ENCODE results near the gene CPN2.

CPN2 gene

GRCh38 chr3:194322678-194323211, 28.4 kb downstream of the CPN2 start:
- ATAC-seq: peak; percentile 64
- no peak for TF ChIP-seq TOX (CRISPR knock-in tag; IDR thresholded peaks at IDR 0.05; ENCODE audit: borderline replicate concordance)
- no peak for TF ChIP-seq OSR1 (CRISPR knock-in tag; IDR thresholded peaks at IDR 0.05)
- TF ChIP-seq ZNF70 (CRISPR knock-in tag; IDR thresholded peaks at IDR 0.05): no peak
- TF ChIP-seq TCF4 (CRISPR knock-in tag; IDR thresholded peaks at IDR 0.05; ENCODE audit: borderline replicate concordance): no peak
- no peak for TF ChIP-seq GLIS3 (CRISPR knock-in tag; IDR thresholded peaks at IDR 0.05)
- no peak for TF ChIP-seq RARB (CRISPR knock-in tag; IDR thresholded peaks at IDR 0.05)
- TF ChIP-seq PATZ1 (CRISPR knock-in tag; IDR thresholded peaks at IDR 0.05; ENCODE audit: borderline replicate concordance): no peak
- no peak for TF ChIP-seq SNAI2 (CRISPR knock-in tag; IDR thresholded peaks at IDR 0.05)
- no peak for TF ChIP-seq CSRNP3 (CRISPR knock-in tag; IDR thresholded peaks at IDR 0.05)
- TF ChIP-seq ARNTL (CRISPR knock-in tag; IDR thresholded peaks at IDR 0.05; ENCODE audit: borderline replicate concordance, low read depth): no peak
- TF ChIP-seq ZFP30 (CRISPR knock-in tag; IDR thresholded peaks at IDR 0.05): no peak
- TF ChIP-seq TSHZ2 (CRISPR knock-in tag; IDR thresholded peaks at IDR 0.05): no peak
- no peak for TF ChIP-seq CREB5 (CRISPR knock-in tag; IDR thresholded peaks at IDR 0.05; ENCODE audit: low read depth)
- no peak for TF ChIP-seq ZC3H10 (CRISPR knock-in tag; IDR thresholded peaks at IDR 0.05)
- no peak for TF ChIP-seq ZNF8 (CRISPR knock-in tag; IDR thresholded peaks at IDR 0.05)
- no peak for TF ChIP-seq ESRRG (CRISPR knock-in tag; IDR thresholded peaks at IDR 0.05)
- no peak for TF ChIP-seq ZFP3 (CRISPR knock-in tag; IDR thresholded peaks at IDR 0.05)
- no peak for TF ChIP-seq BACH2 (CRISPR knock-in tag; IDR thresholded peaks at IDR 0.05; ENCODE audit: borderline replicate concordance)
- TF ChIP-seq CSDC2 (CRISPR knock-in tag; IDR thresholded peaks at IDR 0.05): no peak
- no peak for TF ChIP-seq ZNF565 (CRISPR knock-in tag; conservative IDR thresholded peaks at IDR 0.05; ENCODE audit: low read depth)

- no peak for ATAC-seq
- TF ChIP-seq ZC3H10 (CRISPR knock-in tag; IDR thresholded peaks at IDR 0.05): no peak
- no peak for TF ChIP-seq ZNF8 (CRISPR knock-in tag; IDR thresholded peaks at IDR 0.05)
- no peak for TF ChIP-seq ZNF70 (CRISPR knock-in tag; IDR thresholded peaks at IDR 0.05)
- TF ChIP-seq TSHZ2 (CRISPR knock-in tag; IDR thresholded peaks at IDR 0.05): no peak
- no peak for TF ChIP-seq ZNF565 (CRISPR knock-in tag; conservative IDR thresholded peaks at IDR 0.05; ENCODE audit: low read depth)
- no peak for TF ChIP-seq BACH2 (CRISPR knock-in tag; IDR thresholded peaks at IDR 0.05; ENCODE audit: borderline replicate concordance)
- TF ChIP-seq GLIS3 (CRISPR knock-in tag; IDR thresholded peaks at IDR 0.05): no peak
- no peak for TF ChIP-seq POU6F1 (CRISPR knock-in tag; IDR thresholded peaks at IDR 0.05; ENCODE audit: borderline replicate concordance, low read depth)
- no peak for TF ChIP-seq CSDC2 (CRISPR knock-in tag; IDR thresholded peaks at IDR 0.05)
- TF ChIP-seq ISL1 (CRISPR knock-in tag; IDR thresholded peaks at IDR 0.05): no peak
- TF ChIP-seq RARB (CRISPR knock-in tag; IDR thresholded peaks at IDR 0.05): no peak
- TF ChIP-seq CSRNP3 (CRISPR knock-in tag; IDR thresholded peaks at IDR 0.05): no peak
- no peak for TF ChIP-seq SNAI2 (CRISPR knock-in tag; IDR thresholded peaks at IDR 0.05)
- TF ChIP-seq ARNTL (CRISPR knock-in tag; IDR thresholded peaks at IDR 0.05; ENCODE audit: borderline replicate concordance, low read depth): no peak
- no peak for TF ChIP-seq ZFP3 (CRISPR knock-in tag; IDR thresholded peaks at IDR 0.05)
Measured at GRCh38 chr3:194321693-194322640, 29.2 kb downstream of the CPN2 start.
